Bronchial epithelial cell (primary cell): Measurements from ENCODE around the gene MUSTN1. TPM values are rescaled to one million over a fixed set of nuclear protein-coding genes. Genes with fewer than 3 reads are reported as not detected.

Experiments
- DNase-seq: peaks from one replicate; pipeline ENCODE4 v3.0.0-alpha.2; 2010; ENCODE audit warnings: low read depth
- FAIRE-seq: peaks from 2 replicates; lab custom pipeline; 2011; peaks lifted over from hg19 to GRCh38; lab: Jason Lieb, UNC
- H3K27me3 ChIP-seq: 2 replicates; pipeline ENCODE4 v1.5.1; 2011; ENCODE audit warnings: low read length; ENCODE audit not compliant: control insufficient read depth, insufficient read depth
- H3K36me3 ChIP-seq: 2 replicates; pipeline ENCODE4 v1.5.1; 2011; ENCODE audit warnings: low read length; ENCODE audit not compliant: control insufficient read depth, insufficient read depth
- H3K4me3 ChIP-seq: 2 replicates; pipeline ENCODE4 v1.5.1; 2011; ENCODE audit warnings: mild to moderate bottlenecking, low read depth, low read length, control low read depth
- total RNA-seq: library from RNA; depleted of rRNA; stranded (reverse); fragments of >200 nt; gene quantifications from 2 replicates; pipeline ENCODE4 v1.2.1, GENCODE V29; 2014
- TF ChIP-seq, protein P1 (sequence below): IDR thresholded peaks from 2 replicates; pipeline ENCODE4 v1.5.1; 2011; ENCODE audit warnings: mild to moderate bottlenecking, moderate library complexity, low read length, control low read depth, inconsistent platforms; ENCODE audit not compliant: insufficient read depth, severe bottlenecking

Gene MUSTN1
- total RNA-seq, 1 donor from 2014 or later: not detected

DNA sequence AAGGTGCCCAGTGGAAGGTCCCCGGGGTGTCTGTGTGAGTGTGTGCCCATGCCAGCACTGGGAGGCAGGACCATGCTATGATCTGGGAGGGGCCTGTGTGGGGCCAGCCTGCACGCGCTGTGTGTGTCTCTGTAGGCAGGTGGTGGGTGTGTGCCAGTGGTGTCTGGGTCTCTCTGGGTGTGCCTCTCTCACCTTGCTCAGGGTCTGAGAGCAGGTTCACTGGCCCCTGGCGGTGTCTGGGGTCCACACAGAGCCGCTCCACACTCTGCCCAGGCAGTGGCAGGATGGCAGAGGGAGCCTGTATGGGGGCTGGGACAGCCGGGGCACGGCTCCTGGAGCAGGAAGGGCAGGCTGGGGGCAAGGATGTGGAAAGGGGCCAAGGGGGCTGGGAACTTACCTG, 17.0 kb downstream of the MUSTN1 start:
- Histone ChIP-seq H3K27me3 (no peaks in the 10 kb centered on the region), H3K36me3 (no peaks in the 10 kb centered on the region), H3K4me3 (no peak overlapping the region)
- FAIRE-seq (no peak), DNase-seq (no peak)
- TF ChIP-seq, protein P1, sequence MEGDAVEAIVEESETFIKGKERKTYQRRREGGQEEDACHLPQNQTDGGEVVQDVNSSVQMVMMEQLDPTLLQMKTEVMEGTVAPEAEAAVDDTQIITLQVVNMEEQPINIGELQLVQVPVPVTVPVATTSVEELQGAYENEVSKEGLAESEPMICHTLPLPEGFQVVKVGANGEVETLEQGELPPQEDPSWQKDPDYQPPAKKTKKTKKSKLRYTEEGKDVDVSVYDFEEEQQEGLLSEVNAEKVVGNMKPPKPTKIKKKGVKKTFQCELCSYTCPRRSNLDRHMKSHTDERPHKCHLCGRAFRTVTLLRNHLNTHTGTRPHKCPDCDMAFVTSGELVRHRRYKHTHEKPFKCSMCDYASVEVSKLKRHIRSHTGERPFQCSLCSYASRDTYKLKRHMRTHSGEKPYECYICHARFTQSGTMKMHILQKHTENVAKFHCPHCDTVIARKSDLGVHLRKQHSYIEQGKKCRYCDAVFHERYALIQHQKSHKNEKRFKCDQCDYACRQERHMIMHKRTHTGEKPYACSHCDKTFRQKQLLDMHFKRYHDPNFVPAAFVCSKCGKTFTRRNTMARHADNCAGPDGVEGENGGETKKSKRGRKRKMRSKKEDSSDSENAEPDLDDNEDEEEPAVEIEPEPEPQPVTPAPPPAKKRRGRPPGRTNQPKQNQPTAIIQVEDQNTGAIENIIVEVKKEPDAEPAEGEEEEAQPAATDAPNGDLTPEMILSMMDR: no peak

DNA sequence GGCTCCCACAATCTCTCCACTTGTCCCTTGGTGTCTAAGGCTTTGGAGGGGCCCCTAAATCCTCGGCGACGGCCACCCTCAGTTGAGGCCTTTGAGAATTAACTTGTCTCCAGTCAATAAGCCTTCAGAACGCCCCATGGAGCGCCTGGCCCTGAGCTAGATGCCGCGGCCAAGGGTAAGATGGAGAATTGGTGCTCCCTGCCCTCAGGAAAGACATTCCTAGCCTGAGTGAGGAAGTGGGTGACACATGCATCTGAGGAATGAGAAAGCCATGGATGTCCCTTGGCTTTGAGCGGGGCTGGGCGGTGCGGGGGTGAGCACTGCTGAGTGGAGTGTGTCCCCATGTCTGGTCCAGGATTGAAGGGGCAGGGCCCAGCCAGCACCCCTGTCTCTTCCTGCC, 17.6 kb downstream of the MUSTN1 start:
- no peaks in the 10 kb centered on the region for H3K36me3 ChIP-seq
- no peaks in the 10 kb centered on the region for H3K27me3 ChIP-seq
- FAIRE-seq (no peak), DNase-seq (no peak)
- TF ChIP-seq, protein P1: no peak
- no peak overlapping the region for H3K4me3 ChIP-seq

DNA sequence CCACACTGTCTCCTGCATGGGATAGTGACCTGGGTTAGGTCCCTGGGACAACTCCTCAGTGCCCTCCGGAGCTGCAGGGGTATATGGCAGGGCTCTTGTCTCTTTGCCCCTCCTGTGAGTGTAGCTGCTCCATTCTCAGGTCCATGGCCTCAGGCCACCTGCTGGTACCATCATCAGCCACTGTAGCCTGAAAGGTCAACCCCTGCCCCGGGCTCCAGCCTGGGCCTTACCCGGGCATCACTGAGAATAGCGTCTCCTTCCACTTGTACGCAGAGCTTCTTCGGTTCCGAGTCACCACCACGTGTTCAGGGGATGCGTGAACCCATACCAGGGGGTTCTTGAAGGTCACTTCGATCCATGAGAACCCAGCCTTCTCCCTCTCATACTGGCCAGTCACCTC, 18.2 kb downstream of the MUSTN1 start:
- no peaks in the 10 kb centered on the region for H3K27me3 ChIP-seq
- H3K4me3 ChIP-seq: no peak overlapping the region
- DNase-seq (no peak), FAIRE-seq (no peak)
- no peaks in the 10 kb centered on the region for H3K36me3 ChIP-seq
- TF ChIP-seq, protein P1: no peak

DNA sequence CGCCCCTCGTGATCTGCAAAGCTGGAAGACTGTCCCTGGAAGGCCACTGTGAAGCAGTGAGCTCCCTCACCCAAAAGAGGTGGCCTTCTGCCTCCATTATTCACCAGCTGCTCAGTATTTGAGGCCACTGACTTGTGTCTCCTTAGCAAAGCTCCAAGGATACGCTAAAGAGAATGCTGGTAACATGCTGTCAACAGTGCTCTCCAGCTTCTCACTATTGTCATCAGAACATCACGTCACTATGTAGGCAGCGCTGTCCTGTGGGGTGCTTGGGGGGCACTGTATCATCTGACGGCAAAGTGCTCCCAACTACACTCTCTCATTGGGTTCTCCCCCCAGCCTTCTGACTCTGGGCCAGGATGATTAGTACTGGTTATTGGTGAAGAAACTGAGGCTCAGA, 18.6 kb downstream of the MUSTN1 start:
- H3K27me3 ChIP-seq: no peaks in the 10 kb centered on the region
- no peaks in the 10 kb centered on the region for H3K36me3 ChIP-seq
- TF ChIP-seq, protein P1: no peak
- DNase-seq: no peak
- no peak overlapping the region for H3K4me3 ChIP-seq
- peak; percentile 23 for FAIRE-seq

DNA sequence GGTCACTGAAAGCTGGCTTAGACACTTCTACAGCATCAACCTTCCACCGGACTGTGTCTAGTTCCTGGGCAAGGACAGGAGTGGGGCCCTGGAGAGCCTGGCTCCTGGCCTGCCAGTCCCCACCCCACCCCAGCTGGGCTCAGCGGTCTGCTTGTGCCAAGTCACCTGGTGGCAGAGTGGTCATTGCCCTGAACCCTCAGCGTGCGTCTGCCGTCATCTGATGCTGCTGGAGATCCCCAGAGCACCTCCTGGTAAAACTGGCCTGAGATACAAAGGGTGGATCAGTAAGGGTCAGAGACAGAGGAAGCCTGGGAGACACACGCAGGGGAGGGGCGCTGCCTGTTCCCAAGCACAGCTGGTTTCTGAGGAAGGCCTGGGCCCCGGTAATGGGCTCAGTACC, 21.0 kb downstream of the MUSTN1 start:
- DNase-seq: no peak
- Histone ChIP-seq H3K36me3 (no peaks in the 10 kb centered on the region), H3K4me3 (no peak overlapping the region), H3K27me3 (no peaks in the 10 kb centered on the region)
- TF ChIP-seq, protein P1: no peak
- no peak for FAIRE-seq

DNA sequence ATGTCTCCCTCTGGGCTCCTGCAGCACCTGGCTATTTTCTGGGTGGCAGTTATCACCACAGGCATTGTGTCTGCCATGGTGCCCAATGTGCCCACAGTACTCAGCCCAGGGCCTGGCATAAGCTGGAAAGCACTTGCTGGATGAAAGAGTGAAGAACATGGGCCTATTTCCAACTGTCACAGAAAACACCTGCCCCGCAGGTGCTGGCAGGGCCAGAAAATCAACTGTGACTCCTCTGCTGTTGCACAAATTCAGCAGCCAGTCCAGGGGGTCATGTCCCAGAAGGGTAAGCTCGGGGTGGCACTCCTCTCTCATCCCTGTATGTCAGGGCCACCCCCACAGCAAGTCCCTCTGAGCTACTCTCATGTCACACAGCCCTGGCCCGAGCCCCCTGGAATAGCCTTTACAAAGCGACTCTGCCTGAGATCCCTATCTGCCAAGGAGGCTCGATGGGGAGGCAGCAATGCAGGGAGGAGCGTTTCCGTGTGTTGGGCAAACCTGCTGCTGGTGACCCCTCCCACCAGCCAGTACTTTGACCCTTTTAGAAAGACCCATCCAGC, 23.3 kb downstream of the MUSTN1 start:
- Histone ChIP-seq H3K27me3 (no peaks in the 10 kb centered on the region), H3K4me3 (no peak overlapping the region), H3K36me3 (no peaks in the 10 kb centered on the region)
- no peak for DNase-seq
- FAIRE-seq: no peak
- TF ChIP-seq, protein P1: no peak
